ENCODE measurements around the gene DHRSX.
"Not testable (repeated sequence)": the region's sequence is repeated elsewhere in the genome, so short reads cannot be mapped to it uniquely, and the experiment has no call there.

Gene DHRSX

DNA sequence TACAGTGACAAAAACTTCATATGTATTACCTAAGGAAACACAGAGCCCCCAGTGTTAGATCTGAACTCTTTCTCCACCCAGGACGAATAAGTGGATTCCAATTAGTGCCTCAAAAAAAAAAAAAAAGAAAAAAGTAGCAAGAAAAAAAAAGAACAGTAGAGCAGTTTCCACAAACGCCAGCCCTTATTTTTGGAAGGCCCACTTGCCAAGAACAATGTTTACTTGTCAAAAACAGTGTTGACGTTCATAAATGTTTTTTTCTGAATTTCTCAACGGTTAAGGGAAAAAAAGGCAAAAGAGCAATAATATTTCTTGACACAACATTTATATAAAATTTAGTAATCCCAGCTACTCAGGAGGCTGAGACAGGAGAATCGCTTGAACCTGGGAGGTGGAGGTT, 38.7 kb downstream of the DHRSX start:
- TF ChIP-seq, protein P1, sequence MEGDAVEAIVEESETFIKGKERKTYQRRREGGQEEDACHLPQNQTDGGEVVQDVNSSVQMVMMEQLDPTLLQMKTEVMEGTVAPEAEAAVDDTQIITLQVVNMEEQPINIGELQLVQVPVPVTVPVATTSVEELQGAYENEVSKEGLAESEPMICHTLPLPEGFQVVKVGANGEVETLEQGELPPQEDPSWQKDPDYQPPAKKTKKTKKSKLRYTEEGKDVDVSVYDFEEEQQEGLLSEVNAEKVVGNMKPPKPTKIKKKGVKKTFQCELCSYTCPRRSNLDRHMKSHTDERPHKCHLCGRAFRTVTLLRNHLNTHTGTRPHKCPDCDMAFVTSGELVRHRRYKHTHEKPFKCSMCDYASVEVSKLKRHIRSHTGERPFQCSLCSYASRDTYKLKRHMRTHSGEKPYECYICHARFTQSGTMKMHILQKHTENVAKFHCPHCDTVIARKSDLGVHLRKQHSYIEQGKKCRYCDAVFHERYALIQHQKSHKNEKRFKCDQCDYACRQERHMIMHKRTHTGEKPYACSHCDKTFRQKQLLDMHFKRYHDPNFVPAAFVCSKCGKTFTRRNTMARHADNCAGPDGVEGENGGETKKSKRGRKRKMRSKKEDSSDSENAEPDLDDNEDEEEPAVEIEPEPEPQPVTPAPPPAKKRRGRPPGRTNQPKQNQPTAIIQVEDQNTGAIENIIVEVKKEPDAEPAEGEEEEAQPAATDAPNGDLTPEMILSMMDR (IDR thresholded peaks at IDR 0.05; ENCODE audit: insufficient read depth, missing control alignments): no peak
- DNase-seq (ENCODE audit: insufficient read length, low spot score) (no peak), FAIRE-seq (no peak)

DNA sequence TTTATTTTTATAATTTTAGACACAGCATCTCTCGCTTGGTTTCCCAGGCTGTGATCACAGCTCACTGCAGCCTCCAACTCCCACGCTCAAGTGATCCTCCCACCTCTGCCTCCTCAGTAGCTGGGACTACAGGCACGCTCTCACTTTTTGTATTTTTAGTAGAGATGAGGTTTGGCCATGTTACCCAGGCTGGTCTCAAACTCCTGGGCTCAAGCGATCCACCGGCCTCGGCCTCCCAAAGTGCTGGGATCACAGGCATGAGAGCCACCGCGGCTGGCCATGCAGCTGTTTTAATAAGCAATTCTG, 39.1 kb downstream of the DHRSX start:
- TF ChIP-seq, protein P1 (IDR thresholded peaks at IDR 0.05; ENCODE audit: insufficient read depth, missing control alignments): no peak
- FAIRE-seq: no peak
- DNase-seq (ENCODE audit: insufficient read length, low spot score): no peak

DNA sequence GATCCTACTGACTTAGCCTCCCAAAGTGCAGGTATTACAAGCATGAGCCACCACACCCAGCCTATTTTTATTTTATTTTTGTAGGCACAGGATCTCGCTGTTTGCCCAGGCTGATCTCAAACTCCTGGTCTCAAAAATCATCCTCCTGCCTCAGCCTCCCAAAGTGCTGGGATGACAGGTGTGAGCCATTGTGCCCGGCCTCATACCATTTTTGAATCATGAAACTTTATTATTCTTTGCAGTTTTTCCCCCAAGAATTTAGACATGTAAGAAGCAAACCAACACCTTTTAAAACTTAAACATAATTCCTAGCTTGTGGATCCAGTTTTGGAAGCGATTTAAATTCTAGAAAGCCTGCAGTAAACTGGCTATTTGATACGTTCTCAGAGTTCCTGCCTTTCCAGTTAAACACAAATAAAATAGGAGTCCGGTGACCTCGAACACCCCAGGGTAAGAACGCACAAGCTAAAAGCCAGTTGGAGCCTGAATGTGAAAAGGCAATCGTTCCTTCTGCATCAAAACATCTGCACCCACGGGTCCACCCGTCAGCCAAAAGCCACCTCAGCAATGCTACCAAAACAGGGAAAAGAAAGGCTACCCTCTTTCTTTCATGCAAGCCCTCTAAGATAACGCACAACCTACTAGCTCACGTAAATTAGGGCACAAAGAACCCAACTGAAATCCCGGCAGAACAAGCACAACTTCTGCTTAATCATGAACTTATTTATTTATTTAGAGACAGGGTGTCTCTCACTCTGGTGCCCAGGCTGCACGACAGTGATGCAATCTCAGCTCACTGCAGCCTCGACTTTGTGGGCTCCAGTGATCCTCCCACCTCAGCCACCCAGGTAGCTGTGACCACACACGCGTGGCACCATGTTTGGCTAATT, 39.7 kb downstream of the DHRSX start:
- FAIRE-seq; DNase-seq (ENCODE audit: insufficient read length, low spot score): not testable (repeated sequence)

DNA sequence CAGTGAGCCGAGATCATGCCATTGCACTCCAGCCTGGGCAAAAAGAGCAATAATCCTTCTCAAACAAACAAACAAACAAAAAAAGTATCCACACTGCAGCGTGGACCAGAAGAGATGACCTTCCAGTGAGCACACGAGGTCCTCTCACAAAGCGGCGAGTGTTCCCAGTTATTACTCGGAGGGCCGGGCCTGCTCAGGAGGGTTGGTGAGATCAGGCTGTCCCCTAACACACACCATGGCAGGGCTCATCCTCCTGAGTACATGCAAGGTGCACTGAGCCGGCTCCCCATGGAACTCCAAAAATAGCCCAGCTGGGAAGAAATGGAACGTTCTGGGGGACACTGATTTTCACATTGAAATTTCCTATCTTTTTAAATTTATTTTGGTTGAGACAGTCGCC, 40.7 kb downstream of the DHRSX start:
- not testable (repeated sequence) for FAIRE-seq

DNA sequence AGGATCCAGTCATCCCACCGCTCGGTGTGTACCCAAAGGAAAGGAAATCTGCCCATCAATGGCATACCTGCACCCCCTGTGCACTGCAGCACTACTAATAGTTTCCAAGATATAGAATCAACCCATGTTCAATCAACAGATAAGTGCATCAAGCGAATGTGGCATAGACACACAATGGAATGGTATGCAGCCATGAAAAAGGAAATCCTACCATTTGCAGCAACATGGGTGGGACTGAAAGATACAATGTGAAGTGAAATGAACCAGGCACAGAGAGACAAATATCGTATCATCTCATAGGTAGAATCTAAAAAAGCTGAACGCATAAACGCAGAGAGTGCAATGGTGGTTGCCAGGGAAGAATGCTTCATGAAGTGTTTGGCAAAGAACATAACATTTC, 42.5 kb downstream of the DHRSX start:
- TF ChIP-seq, protein P1 (IDR thresholded peaks at IDR 0.05; ENCODE audit: insufficient read depth, missing control alignments): no peak
- DNase-seq (ENCODE audit: insufficient read length, low spot score) (no peak), FAIRE-seq (no peak)

More for the DNA sequence above, 40.7 kb downstream of the DHRSX start:
- DNase-seq (ENCODE audit: insufficient read length, low spot score): not testable (repeated sequence)

DNA sequence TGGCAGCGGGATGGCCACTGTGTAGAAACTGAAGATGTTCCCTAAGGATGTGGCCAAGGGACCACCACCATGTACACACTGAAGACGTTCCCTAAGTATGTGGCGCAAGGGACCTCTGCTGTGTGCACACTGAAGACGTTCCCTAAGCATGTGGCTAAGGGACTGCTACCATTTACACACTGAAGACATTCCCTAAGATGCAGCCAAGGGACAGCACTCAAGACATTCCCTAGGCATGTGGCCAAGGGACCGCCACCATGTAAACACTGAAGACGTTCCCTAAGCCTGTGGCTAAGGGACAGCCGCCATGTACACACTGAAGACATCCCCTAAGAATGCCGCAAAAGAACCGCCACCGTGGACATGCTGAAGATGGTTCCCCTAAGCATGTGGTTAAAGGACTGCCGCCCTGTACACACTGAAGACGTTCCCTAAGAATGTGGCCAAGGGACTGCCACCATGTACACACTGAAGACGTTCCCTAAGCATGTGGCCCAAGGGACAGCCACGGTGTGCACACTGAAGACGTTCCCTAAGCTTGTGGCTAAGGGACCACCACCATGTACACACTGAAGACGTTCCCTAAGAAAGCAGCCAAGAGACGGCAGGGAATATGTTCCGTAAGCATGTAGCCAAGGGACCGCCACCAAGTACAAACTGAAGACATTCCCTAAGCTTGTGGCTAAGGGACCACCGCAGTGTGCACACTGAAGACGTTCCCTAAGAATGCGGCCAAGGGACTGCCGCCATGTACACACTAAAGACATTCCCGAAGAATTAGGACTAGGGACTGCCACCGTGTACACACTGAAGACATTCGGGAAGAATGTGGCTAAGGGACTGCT, 43.3 kb downstream of the DHRSX start:
- FAIRE-seq: no peak
- DNase-seq (ENCODE audit: insufficient read length, low spot score): no peak

DNA sequence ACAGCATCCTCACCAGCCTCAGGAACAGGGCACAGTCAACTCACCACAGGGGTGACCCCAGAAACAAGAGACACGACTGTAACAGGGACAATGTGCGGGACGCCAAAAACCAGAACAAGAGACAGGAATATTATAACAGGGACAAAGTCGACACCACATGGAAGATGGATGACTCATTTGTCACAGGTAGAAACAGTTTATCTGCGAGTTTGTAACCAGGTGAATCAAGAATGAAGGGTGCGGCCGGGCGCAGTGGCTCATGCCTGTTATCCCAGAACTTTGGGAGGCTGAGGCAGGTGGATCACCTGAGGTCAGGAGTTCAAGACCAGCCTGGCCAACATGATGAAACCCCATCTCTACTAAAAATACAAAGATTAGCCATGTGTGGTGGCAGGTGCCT, 44.7 kb downstream of the DHRSX start:
- DNase-seq (ENCODE audit: insufficient read length, low spot score); FAIRE-seq: not testable (repeated sequence)

More for the DNA sequence above, 43.3 kb downstream of the DHRSX start:
- TF ChIP-seq, protein P1 (IDR thresholded peaks at IDR 0.05; ENCODE audit: insufficient read depth, missing control alignments): no peak

DNA sequence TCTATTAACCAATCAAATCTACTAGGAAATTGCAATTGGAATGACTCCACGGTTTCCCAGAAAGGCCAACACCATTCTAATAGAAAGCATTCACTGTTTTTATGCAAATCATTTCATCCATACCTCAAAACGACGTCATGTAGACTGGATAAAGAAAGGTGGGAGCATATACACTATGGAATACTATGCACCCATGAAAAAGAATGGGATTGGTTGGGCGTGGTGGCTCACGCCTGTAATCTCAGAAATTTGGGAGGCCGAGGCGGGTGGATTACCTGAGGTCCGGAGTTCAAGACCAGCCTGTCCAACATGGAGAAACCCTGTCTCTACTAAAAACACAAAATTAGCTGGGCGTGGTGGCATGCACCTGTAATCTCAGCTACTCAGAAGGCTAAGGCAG, 46.2 kb downstream of the DHRSX start:
- not testable (repeated sequence) for FAIRE-seq; DNase-seq (ENCODE audit: insufficient read length, low spot score)

DNA sequence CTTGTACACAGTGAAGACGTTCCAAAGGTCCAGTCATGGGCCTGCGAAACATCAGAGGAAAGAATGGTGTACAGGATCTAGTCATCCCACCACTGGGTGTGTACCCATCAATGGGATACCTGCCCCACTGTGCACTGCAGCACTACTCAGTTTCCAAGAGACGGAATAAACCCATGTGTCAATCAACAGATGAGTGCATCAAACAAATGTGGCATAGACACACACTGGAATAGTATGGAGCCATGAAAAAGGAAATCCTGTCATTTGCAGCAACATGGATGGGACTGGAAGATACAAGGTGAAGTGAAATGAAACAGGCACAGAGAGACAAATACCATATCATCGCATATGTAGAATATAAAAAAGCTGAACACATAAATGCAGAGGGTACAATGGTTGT, 48.0 kb downstream of the DHRSX start:
- DNase-seq (ENCODE audit: insufficient read length, low spot score): no peak
- no peak for FAIRE-seq

More for the DNA sequence above, 48.0 kb downstream of the DHRSX start:
- TF ChIP-seq, protein P1 (IDR thresholded peaks at IDR 0.05; ENCODE audit: insufficient read depth, missing control alignments): no peak
